ENCODE results near the gene RESP18. TPM values are rescaled to one million over a fixed set of nuclear protein-coding genes. Genes with fewer than 3 reads are reported as not detected.

Gene RESP18
- polyA plus RNA-seq, 1 of the 3 experiments (the other 2 are of a cell fraction), result not detected

DNA sequence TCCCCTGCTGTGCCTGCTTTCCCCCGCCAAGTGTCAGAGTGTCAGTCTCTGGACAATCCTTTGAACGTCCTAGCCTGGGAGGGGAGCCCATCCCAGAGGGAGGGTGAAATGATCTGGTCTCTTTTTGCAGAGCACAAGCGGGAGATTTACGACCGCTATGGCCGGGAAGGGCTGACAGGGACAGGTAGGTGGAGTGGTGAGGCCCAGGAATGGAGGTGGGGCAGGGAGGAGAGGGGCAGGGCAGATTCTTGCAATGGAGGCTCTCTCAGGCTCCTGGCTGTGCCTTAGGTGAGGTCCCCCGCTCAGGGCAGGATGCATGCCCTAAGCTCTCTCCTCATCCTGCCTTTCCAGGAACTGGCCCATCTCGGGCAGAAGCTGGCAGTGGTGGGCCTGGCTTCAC is 51.0 kb downstream of the RESP18 start (continued):
- no peak for TF ChIP-seq JUND (IDR thresholded peaks at IDR 0.05)
- no peak for TF ChIP-seq FOXJ3 (CRISPR knock-in tag; IDR thresholded peaks at IDR 0.05)

DNA sequence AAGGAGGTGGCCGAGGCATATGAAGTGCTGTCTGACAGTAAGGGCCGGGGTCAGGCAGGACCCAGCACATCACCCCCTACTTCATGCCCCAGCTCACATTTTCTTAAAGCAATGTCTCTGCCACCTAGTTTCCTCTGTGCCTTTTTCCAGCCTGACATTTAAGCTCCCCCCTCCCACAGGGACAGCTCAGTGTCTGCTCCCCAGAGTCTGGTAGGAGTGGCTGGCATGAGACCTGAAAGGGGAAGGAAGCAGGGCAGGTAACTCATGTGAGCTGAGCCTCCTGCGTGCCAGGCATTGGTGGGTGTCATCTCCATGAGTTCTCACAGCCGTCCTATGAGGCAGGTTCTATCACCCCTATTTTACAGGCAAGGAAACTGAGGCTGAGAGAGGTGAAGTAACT is 51.9 kb downstream of the RESP18 start:
- POLR2A ChIA-PET, result no interaction called here
- H3K4me3 ChIP-seq (ENCODE audit: low read depth in 2 of 2, low read length in 1 of 2), result no peak overlapping the region; a peak in 1 of 4 replicates

More for the DNA sequence above, 51.9 kb downstream of the RESP18 start:
- H4K20me1 ChIP-seq (ENCODE audit: insufficient read depth), result no peaks in the 10 kb centered on the region
- H3K9me3 ChIP-seq, result no peaks in the 10 kb centered on the region
- H3K27ac ChIP-seq (ENCODE audit: low read depth in 2 of 2, low read length in 1 of 2), result no peak overlapping the region
- no peak for TF ChIP-seq MEF2A (IDR thresholded peaks at IDR 0.05; ENCODE audit: borderline replicate concordance, low read depth)
- TF ChIP-seq TAF1 (IDR thresholded peaks at IDR 0.05; ENCODE audit: borderline replicate concordance, low read depth, low read length), result no peak
- no peak for TF ChIP-seq GABPA (IDR thresholded peaks at IDR 0.05; ENCODE audit: low read depth)
- TF ChIP-seq, protein P1, sequence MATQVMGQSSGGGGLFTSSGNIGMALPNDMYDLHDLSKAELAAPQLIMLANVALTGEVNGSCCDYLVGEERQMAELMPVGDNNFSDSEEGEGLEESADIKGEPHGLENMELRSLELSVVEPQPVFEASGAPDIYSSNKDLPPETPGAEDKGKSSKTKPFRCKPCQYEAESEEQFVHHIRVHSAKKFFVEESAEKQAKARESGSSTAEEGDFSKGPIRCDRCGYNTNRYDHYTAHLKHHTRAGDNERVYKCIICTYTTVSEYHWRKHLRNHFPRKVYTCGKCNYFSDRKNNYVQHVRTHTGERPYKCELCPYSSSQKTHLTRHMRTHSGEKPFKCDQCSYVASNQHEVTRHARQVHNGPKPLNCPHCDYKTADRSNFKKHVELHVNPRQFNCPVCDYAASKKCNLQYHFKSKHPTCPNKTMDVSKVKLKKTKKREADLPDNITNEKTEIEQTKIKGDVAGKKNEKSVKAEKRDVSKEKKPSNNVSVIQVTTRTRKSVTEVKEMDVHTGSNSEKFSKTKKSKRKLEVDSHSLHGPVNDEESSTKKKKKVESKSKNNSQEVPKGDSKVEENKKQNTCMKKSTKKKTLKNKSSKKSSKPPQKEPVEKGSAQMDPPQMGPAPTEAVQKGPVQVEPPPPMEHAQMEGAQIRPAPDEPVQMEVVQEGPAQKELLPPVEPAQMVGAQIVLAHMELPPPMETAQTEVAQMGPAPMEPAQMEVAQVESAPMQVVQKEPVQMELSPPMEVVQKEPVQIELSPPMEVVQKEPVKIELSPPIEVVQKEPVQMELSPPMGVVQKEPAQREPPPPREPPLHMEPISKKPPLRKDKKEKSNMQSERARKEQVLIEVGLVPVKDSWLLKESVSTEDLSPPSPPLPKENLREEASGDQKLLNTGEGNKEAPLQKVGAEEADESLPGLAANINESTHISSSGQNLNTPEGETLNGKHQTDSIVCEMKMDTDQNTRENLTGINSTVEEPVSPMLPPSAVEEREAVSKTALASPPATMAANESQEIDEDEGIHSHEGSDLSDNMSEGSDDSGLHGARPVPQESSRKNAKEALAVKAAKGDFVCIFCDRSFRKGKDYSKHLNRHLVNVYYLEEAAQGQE (IDR thresholded peaks at IDR 0.05; ENCODE audit: low read depth, low read length), result no peak
- TF ChIP-seq GATA2 (CRISPR knock-in tag; IDR thresholded peaks at IDR 0.05), result no peak
- TF ChIP-seq RAD21 (IDR thresholded peaks at IDR 0.05; ENCODE audit: low read length), result no peak
- TF ChIP-seq, protein P2, sequence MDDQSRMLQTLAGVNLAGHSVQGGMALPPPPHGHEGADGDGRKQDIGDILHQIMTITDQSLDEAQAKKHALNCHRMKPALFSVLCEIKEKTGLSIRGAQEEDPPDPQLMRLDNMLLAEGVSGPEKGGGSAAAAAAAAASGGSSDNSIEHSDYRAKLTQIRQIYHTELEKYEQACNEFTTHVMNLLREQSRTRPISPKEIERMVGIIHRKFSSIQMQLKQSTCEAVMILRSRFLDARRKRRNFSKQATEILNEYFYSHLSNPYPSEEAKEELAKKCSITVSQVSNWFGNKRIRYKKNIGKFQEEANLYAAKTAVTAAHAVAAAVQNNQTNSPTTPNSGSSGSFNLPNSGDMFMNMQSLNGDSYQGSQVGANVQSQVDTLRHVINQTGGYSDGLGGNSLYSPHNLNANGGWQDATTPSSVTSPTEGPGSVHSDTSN (IDR thresholded peaks at IDR 0.05), result no peak
- TF ChIP-seq ELF1 (IDR thresholded peaks at IDR 0.05), result no peak
- no peak for TF ChIP-seq FOXJ3 (CRISPR knock-in tag; IDR thresholded peaks at IDR 0.05)
- TF ChIP-seq NRF1 (IDR thresholded peaks at IDR 0.05; ENCODE audit: low read depth, low read length), result no peak
- TF ChIP-seq POLR2AphosphoS5 (IDR thresholded peaks at IDR 0.05; ENCODE audit: low read depth, low read length), result no peak
- TF ChIP-seq, protein P3, sequence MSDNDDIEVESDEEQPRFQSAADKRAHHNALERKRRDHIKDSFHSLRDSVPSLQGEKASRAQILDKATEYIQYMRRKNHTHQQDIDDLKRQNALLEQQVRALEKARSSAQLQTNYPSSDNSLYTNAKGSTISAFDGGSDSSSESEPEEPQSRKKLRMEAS (IDR thresholded peaks at IDR 0.05; ENCODE audit: low read depth), result no peak
- TF ChIP-seq, protein P4, sequence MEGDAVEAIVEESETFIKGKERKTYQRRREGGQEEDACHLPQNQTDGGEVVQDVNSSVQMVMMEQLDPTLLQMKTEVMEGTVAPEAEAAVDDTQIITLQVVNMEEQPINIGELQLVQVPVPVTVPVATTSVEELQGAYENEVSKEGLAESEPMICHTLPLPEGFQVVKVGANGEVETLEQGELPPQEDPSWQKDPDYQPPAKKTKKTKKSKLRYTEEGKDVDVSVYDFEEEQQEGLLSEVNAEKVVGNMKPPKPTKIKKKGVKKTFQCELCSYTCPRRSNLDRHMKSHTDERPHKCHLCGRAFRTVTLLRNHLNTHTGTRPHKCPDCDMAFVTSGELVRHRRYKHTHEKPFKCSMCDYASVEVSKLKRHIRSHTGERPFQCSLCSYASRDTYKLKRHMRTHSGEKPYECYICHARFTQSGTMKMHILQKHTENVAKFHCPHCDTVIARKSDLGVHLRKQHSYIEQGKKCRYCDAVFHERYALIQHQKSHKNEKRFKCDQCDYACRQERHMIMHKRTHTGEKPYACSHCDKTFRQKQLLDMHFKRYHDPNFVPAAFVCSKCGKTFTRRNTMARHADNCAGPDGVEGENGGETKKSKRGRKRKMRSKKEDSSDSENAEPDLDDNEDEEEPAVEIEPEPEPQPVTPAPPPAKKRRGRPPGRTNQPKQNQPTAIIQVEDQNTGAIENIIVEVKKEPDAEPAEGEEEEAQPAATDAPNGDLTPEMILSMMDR (IDR thresholded peaks at IDR 0.05), result no peak
- no peak for TF ChIP-seq RCOR1 (IDR thresholded peaks at IDR 0.05; ENCODE audit: low read length)
- no peak for TF ChIP-seq JUND (IDR thresholded peaks at IDR 0.05)
- no peak for TF ChIP-seq RFX5 (IDR thresholded peaks at IDR 0.05; ENCODE audit: low read length)
- no peak for TF ChIP-seq TCF12 (IDR thresholded peaks at IDR 0.05)
- TF ChIP-seq SIN3A (IDR thresholded peaks at IDR 0.05; ENCODE audit: borderline replicate concordance, low read depth, low read length), result no peak
- no peak for TF ChIP-seq TEAD4 (IDR thresholded peaks at IDR 0.05; ENCODE audit: borderline replicate concordance, insufficient read depth)
- peaks cover 14 to 37% of the 10 kb centered on the region in 2 experiments for H3K36me3 ChIP-seq (replicated peaks in 1 of 2; ENCODE audit: control insufficient read depth in 1 of 2, insufficient read depth in 2 of 2, low read length in 1 of 2)
- peaks cover 12% of the 10 kb centered on the region for H3F3A ChIP-seq (replicated peaks; ENCODE audit: insufficient read depth)
- no peak overlapping the region for H3K9ac ChIP-seq
- H3K4me1 ChIP-seq (ENCODE audit: control insufficient read depth in 1 of 2, insufficient read depth in 2 of 2, low read depth in 1 of 2, low read length in 1 of 2), result peaks cover 17 to 24% of the 10 kb centered on the region in 2 experiments
- WGBS (ENCODE audit: low lambda C conversion rate), result 94% methylated on average over 4 of the region's 4 CpGs
- H3K79me2 ChIP-seq (ENCODE audit: insufficient read depth), result peaks cover 9% of the 10 kb centered on the region; the same call in 1 of the 2 replicates
- H2AFZ ChIP-seq (ENCODE audit: low read depth), result no peak overlapping the region
- CTCF ChIA-PET, result interaction anchor here (1.1 to 15.4 kb wide), 6 partner anchors 11 to 41 kb away, joined by 3 to 312 read pairs (median 33); partner anchors contain the start of genes GLB1L and STK16
- no peaks in the 10 kb centered on the region for H3K9me2 ChIP-seq
- no peak for DNase-seq
- H3K27me3 ChIP-seq (ENCODE audit: insufficient read depth), result no peaks in the 10 kb centered on the region
- H3K4me2 ChIP-seq, result peak overlapping the region; percentile 95; the same call in 1 of the 2 replicates

Measured in SK-N-SH (cell line).